SK-MEL-5 (cell line): ENCODE data around the gene SRC. TPM values are rescaled to one million over a fixed set of nuclear protein-coding genes. Genes with fewer than 3 reads are reported as not detected.

Experiments
- DNase-seq: peaks from one replicate; pipeline ENCODE4 v3.0.0-alpha.2; 2016; ENCODE audit warnings: low read depth, low spot score
- in situ Hi-C: cut with HindIII; loops from 2 replicates; pipeline ENCODE4 v1.10.0; 2016; ENCODE audit warnings: low sequenced_read_pairs, high pct_unique_total_duplicates, low pct_unique_long_range_greater_than_20kb
- total RNA-seq: library from RNA; depleted of rRNA; stranded (reverse); fragments of >200 nt; shearing (Covaris generic); gene quantifications from 2 replicates; pipeline ENCODE4 v1.2.3, GENCODE V29; 2014

Gene SRC
- total RNA-seq, 1 experiment from 2014 or later = 5.7 TPM

- no peak for DNase-seq
- in situ Hi-C loops = no loop called here
Observed at GRCh38 chr20:37355252-37356180, 9.6 kb downstream of the SRC start.

- DNase-seq = no peak
Observed at GRCh38 chr20:37356387-37356786, 10.4 kb downstream of the SRC start.

GRCh38 chr20:37356961-37357371 lies 11.0 kb downstream of the SRC start:
- DNase-seq = no peak
- in situ Hi-C loops = no loop called here

More at GRCh38 chr20:37356387-37356786, 10.4 kb downstream of the SRC start:
- in situ Hi-C loops = no loop called here

- DNase-seq = no peak
- in situ Hi-C loops = no loop called here
Observed at GRCh38 chr20:37357481-37358365, 11.8 kb downstream of the SRC start.

GRCh38 chr20:37358366-37359150 lies 12.6 kb downstream of the SRC start:
- DNase-seq = no peak
- in situ Hi-C loops = no loop called here

- in situ Hi-C loops = no loop called here
- no peak for DNase-seq
Observed at GRCh38 chr20:37359331-37359730, 13.4 kb downstream of the SRC start.

- DNase-seq = no peak
- in situ Hi-C loops = no loop called here
Observed at GRCh38 chr20:37359836-37360235, 13.9 kb downstream of the SRC start.

GRCh38 chr20:37360391-37361115 lies 14.6 kb downstream of the SRC start:
- DNase-seq = no peak
- in situ Hi-C loops = no loop called here

- in situ Hi-C loops = no loop called here
- no peak for DNase-seq
Observed at GRCh38 chr20:37361336-37361735, 15.4 kb downstream of the SRC start.

- in situ Hi-C loops = no loop called here
- no peak for DNase-seq
Observed at GRCh38 chr20:37362231-37362792, 16.4 kb downstream of the SRC start.

- DNase-seq = no peak
- in situ Hi-C loops = no loop called here
Observed at GRCh38 chr20:37362821-37363220, 16.9 kb downstream of the SRC start.

GRCh38 chr20:37363221-37364012 lies 17.5 kb downstream of the SRC start:
- no peak for DNase-seq
- in situ Hi-C loops = no loop called here

- DNase-seq = no peak
- in situ Hi-C loops = no loop called here
Observed at GRCh38 chr20:37364013-37364926, 18.3 kb downstream of the SRC start.

GRCh38 chr20:37364927-37365272 lies 19.0 kb downstream of the SRC start:
- in situ Hi-C loops = no loop called here
- DNase-seq = no peak
